ENCODE measurements around the gene RALY. TPM values are rescaled to one million over a fixed set of nuclear protein-coding genes. Genes with fewer than 3 reads are reported as not detected.

Gene RALY
- polyA plus RNA-seq, 1 donor from 2014 or later, result 221 TPM

- Histone ChIP-seq H3K4me2 (ENCODE audit: low read length) (peak within 1 kb of the TSS; percentile 98), H3F3A (ENCODE audit: insufficient read depth, low read length, poor library complexity, severe bottlenecking) (no peaks in the 10 kb centered on the region), H2AFZ (ENCODE audit: low read depth, low read length) (peak within 1 kb of the TSS; percentile 78), H3K27me3 (ENCODE audit: insufficient read depth, low read depth, low read length) (no peaks in the 10 kb centered on the region), H3K27ac (ENCODE audit: low read length) (peak within 1 kb of the TSS; percentile 85), H3K4me3 (ENCODE audit: low read length) (peak within 1 kb of the TSS; percentile 99), H3K9ac (ENCODE audit: low read length) (peak within 1 kb of the TSS; percentile 88), H3K9me3 (ENCODE audit: low read length) (no peaks in the 10 kb centered on the region), H3K9me2 (ENCODE audit: insufficient read depth, low read length) (no peaks in the 10 kb centered on the region), H3K36me3 (ENCODE audit: insufficient read depth, low read length) (no peaks in the 10 kb centered on the region), H4K20me1 (ENCODE audit: insufficient read depth) (no peaks in the 10 kb centered on the region), H3K79me2 (replicated peaks; ENCODE audit: insufficient read depth, low read length) (peaks cover 42% of the 10 kb centered on the region)
- TF ChIP-seq POLR2AphosphoS5 (IDR thresholded peaks at IDR 0.05) (peak; percentile 96), CTCF (IDR thresholded peaks at IDR 0.05; ENCODE audit: poor library complexity, severe bottlenecking) (peak; percentile 32), MXI1 (conservative IDR thresholded peaks at IDR 0.05; ENCODE audit: poor library complexity, severe bottlenecking) (peak; percentile 93), TAF1 (IDR thresholded peaks at IDR 0.05; ENCODE audit: low read depth) (peak; percentile 49), RAD21 (conservative IDR thresholded peaks at IDR 0.05) (peak; percentile 29), EZH2 (IDR thresholded peaks at IDR 0.05; ENCODE audit: borderline replicate concordance, insufficient read depth, low read length, poor library complexity, severe bottlenecking) (no peak), SMC3 (conservative IDR thresholded peaks at IDR 0.05; ENCODE audit: poor library complexity) (peak; percentile 9), REST (IDR thresholded peaks at IDR 0.05; ENCODE audit: borderline replicate concordance) (peak; percentile 69), EP300 (conservative IDR thresholded peaks at IDR 0.05; ENCODE audit: poor library complexity, severe bottlenecking) (peak; percentile 60)
Observed at GRCh38 chr20:34111702-34112599, 118.2 kb downstream of the RALY start, which contains the start of gene EIF2S2. Gene EIF2S2 (minus strand): TSS chr20:34112243. CDS start chr20:34112110, 133 bp downstream.

GRCh38 chr20:34112600-34113101 lies 118.9 kb downstream of the RALY start:
- Histone ChIP-seq H3K9ac (ENCODE audit: low read length) (peak overlapping the region; percentile 88), H3F3A (ENCODE audit: insufficient read depth, low read length, poor library complexity, severe bottlenecking) (no peaks in the 10 kb centered on the region), H3K36me3 (ENCODE audit: insufficient read depth, low read length) (no peaks in the 10 kb centered on the region), H3K4me3 (ENCODE audit: low read length) (peak overlapping the region; percentile 99), H3K79me2 (replicated peaks; ENCODE audit: insufficient read depth, low read length) (peaks cover 37% of the 10 kb centered on the region), H4K20me1 (ENCODE audit: insufficient read depth) (no peaks in the 10 kb centered on the region), H3K9me2 (ENCODE audit: insufficient read depth, low read length) (no peaks in the 10 kb centered on the region), H3K9me3 (ENCODE audit: low read length) (no peaks in the 10 kb centered on the region), H3K4me2 (ENCODE audit: low read length) (peak overlapping the region; percentile 81), H2AFZ (ENCODE audit: low read depth, low read length) (peak overlapping the region; percentile 78), H3K27me3 (ENCODE audit: insufficient read depth, low read depth, low read length) (no peaks in the 10 kb centered on the region), H3K27ac (ENCODE audit: low read length) (peak overlapping the region; percentile 85)
- TF ChIP-seq EP300 (conservative IDR thresholded peaks at IDR 0.05; ENCODE audit: poor library complexity, severe bottlenecking), result no peak
